ENCODE measurements around the gene GGA1.

DNA sequence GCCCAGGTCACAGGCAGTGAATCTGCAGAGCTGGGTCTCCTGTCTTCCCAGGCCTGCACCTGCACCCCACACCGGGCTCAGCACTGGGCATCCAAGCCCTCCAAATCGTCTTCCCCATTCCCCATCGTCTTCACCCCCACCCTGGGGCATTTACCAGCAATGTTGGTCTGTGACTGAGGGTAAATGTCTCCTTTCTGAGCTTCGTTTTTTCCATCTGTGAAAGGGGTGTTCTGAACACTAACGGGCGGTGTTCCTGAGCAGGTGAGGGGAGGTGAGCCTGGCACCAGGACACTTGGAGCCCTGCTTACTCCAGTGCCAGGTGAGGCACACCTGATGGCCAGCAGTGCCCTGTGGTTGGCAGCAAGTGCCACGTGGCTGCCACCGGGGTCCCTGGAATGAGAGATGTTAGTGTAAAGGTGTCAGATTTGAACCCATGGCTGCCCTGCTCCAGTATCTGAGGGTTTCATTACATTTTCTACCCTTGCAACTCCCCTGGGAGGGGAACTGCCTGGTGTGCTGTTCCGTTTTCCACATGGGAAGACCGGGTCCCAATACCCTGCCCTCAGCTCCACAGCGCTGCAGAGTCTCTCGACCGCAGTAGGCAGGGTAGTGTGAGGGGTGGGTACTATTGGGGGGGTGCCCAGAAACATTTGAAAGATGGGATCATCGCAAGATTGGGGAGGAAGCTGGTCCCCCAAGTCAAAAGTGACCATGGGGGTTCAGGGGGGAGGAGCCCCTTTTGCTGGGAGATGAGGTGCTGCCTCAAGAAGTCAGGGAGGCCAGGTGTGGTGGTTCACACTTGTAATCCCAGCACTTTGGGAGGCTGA is 46.4 kb upstream of the GGA1 start:
- TF ChIP-seq, protein P1, sequence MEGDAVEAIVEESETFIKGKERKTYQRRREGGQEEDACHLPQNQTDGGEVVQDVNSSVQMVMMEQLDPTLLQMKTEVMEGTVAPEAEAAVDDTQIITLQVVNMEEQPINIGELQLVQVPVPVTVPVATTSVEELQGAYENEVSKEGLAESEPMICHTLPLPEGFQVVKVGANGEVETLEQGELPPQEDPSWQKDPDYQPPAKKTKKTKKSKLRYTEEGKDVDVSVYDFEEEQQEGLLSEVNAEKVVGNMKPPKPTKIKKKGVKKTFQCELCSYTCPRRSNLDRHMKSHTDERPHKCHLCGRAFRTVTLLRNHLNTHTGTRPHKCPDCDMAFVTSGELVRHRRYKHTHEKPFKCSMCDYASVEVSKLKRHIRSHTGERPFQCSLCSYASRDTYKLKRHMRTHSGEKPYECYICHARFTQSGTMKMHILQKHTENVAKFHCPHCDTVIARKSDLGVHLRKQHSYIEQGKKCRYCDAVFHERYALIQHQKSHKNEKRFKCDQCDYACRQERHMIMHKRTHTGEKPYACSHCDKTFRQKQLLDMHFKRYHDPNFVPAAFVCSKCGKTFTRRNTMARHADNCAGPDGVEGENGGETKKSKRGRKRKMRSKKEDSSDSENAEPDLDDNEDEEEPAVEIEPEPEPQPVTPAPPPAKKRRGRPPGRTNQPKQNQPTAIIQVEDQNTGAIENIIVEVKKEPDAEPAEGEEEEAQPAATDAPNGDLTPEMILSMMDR (IDR thresholded peaks at IDR 0.05; ENCODE audit: low read length), result no peak
- no peak for TF ChIP-seq EZH2 (IDR thresholded peaks at IDR 0.05; ENCODE audit: borderline replicate concordance, low read length)

Data from OCI-LY1 (cell line).